Suprapubic skin (tissue), 4 donors: Measurements from ENCODE around the gene PINK1. TPM values are rescaled to one million over a fixed set of nuclear protein-coding genes. Genes with fewer than 3 reads are reported as not detected.

Experiments
- DNase-seq, 2 donors: peaks; one replicate each; pipeline ENCODE4 v3.0.0-alpha.2; 2019; ENCODE audit warnings: low spot score in 2 of 2
- H3K27ac ChIP-seq: fragments of 200-600 bp; sonication (generic); one replicate; pipeline ENCODE4 v1.5.1; 2019
- H3K27me3 ChIP-seq: fragments of 200-600 bp; sonication (generic); one replicate; pipeline ENCODE4 v1.5.1; 2019
- H3K36me3 ChIP-seq: fragments of 200-600 bp; sonication (generic); one replicate; pipeline ENCODE4 v1.5.1; 2019
- H3K4me1 ChIP-seq: fragments of 200-600 bp; sonication (generic); one replicate; pipeline ENCODE4 v1.5.1; 2019
- H3K4me3 ChIP-seq: fragments of 200-600 bp; sonication (generic); one replicate; pipeline ENCODE4 v1.5.1; 2019; ENCODE audit warnings: mild to moderate bottlenecking
- H3K9me3 ChIP-seq: fragments of 200-600 bp; sonication (generic); one replicate; pipeline ENCODE4 v1.5.1; 2019
- EP300 ChIP-seq: sonication (generic); formaldehyde crosslinking; IDR thresholded peaks from one replicate; pipeline ENCODE4 v1.6.1; 2017; ENCODE audit warnings: antibody characterized with exemption
- POLR2A ChIP-seq, 2 donors: fragments of 450-650 bp; IDR thresholded peaks; one replicate each; pipeline ENCODE4 v1.6.1; 2017; ENCODE audit warnings: antibody characterized with exemption in 2 of 2, mild to moderate bottlenecking in 2 of 2, moderate library complexity in 2 of 2
- POLR2AphosphoS5 ChIP-seq, 3 donors: sonication (generic); formaldehyde crosslinking; IDR thresholded peaks; one replicate each; pipeline ENCODE4 v1.6.1; 2017; ENCODE audit warnings: antibody characterized with exemption in 3 of 3
- WGBS: methylation state at CpG from one replicate; pipeline ENCODE4 v1.1.5; 2018; 5-methylcytosine and 5-hydroxymethylcytosine counted together
- total RNA-seq, 4 donors: library from RNA; depleted of rRNA; stranded (reverse); fragments of >200 nt; gene quantifications; one replicate each; pipeline ENCODE4 v1.1.0, GENCODE V29; 2016
- TF ChIP-seq, protein P1 (sequence below), 2 donors: fragments of 200-600 bp in 1 of 2; fragments of 450-650 bp in 1 of 2; sonication (generic) in 1 of 2; IDR thresholded peaks; one replicate each; pipeline ENCODE4 v1.5.1; 2016 to 2019; ENCODE audit warnings: antibody characterized with exemption in 2 of 2, mild to moderate bottlenecking in 1 of 2, moderate library complexity in 1 of 2

PINK1 gene
- total RNA-seq, 4 donors from 2014 or later: 91.9 to 116 (median 98.0) TPM

- TF ChIP-seq POLR2A (IDR thresholded peaks at IDR 0.05) (no peak), EP300 (no peak), POLR2AphosphoS5 (IDR thresholded peaks at IDR 0.05) (no peak)
- TF ChIP-seq, protein P1, sequence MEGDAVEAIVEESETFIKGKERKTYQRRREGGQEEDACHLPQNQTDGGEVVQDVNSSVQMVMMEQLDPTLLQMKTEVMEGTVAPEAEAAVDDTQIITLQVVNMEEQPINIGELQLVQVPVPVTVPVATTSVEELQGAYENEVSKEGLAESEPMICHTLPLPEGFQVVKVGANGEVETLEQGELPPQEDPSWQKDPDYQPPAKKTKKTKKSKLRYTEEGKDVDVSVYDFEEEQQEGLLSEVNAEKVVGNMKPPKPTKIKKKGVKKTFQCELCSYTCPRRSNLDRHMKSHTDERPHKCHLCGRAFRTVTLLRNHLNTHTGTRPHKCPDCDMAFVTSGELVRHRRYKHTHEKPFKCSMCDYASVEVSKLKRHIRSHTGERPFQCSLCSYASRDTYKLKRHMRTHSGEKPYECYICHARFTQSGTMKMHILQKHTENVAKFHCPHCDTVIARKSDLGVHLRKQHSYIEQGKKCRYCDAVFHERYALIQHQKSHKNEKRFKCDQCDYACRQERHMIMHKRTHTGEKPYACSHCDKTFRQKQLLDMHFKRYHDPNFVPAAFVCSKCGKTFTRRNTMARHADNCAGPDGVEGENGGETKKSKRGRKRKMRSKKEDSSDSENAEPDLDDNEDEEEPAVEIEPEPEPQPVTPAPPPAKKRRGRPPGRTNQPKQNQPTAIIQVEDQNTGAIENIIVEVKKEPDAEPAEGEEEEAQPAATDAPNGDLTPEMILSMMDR (IDR thresholded peaks at IDR 0.05): no peak
- peaks cover 87% of the 10 kb centered on the region for H3K36me3 ChIP-seq
These were observed 15.7 kb downstream of the PINK1 start for GRCh38 chr1:20648946-20649345.

DNA sequence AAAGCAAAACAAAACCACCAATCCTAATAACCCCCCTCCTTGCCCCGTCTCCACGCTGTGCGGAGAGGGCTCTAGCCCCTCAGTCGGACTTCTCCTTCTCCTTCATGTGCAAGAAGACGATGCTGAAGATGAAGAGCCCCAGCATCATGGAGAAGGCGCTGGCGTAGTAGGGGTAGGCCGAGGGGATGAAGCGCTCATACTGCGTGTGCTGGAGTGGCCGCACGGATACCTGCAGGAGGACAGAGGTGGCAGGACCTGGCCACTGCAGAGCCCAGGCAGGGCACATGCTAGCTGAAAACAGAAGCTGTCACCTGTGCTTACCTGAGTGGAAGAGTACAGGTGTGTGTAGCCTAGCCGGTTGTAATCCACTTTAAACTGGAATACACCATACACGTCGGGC, 19.0 kb downstream of the PINK1 start:
- WGBS: 97% methylated on average over 15 of the region's 15 CpGs
- no peak for DNase-seq

More at GRCh38 chr1:20648946-20649345, 15.7 kb downstream of the PINK1 start:
- no peak for DNase-seq
- Histone ChIP-seq H3K4me1 (no peaks in the 10 kb centered on the region), H3K27me3 (no peaks in the 10 kb centered on the region), H3K9me3 (no peaks in the 10 kb centered on the region), H3K4me3 (no peak overlapping the region), H3K27ac (no peak overlapping the region)
- WGBS: 87% methylated on average over 7 of the region's 15 CpGs

GRCh38 chr1:20654104-20654690, 20.9 kb downstream of the PINK1 start:
- H3K27ac ChIP-seq: no peak overlapping the region
- peaks cover 3% of the 10 kb centered on the region for H3K4me1 ChIP-seq
- H3K4me3 ChIP-seq: no peak overlapping the region
- peaks cover 90% of the 10 kb centered on the region for H3K36me3 ChIP-seq
- DNase-seq: no peak
- no peaks in the 10 kb centered on the region for H3K27me3 ChIP-seq
- 75% methylated on average over 20 of the region's 20 CpGs for WGBS
- H3K9me3 ChIP-seq: no peaks in the 10 kb centered on the region
- TF ChIP-seq POLR2A (IDR thresholded peaks at IDR 0.05) (no peak), EP300 (no peak), POLR2AphosphoS5 (IDR thresholded peaks at IDR 0.05) (no peak)
- TF ChIP-seq, protein P1 (IDR thresholded peaks at IDR 0.05): no peak

More for the DNA sequence above, 19.0 kb downstream of the PINK1 start:
- Histone ChIP-seq H3K4me3 (no peak overlapping the region), H3K4me1 (no peaks in the 10 kb centered on the region), H3K9me3 (no peaks in the 10 kb centered on the region), H3K27ac (no peak overlapping the region), H3K27me3 (no peaks in the 10 kb centered on the region), H3K36me3 (peaks cover 97% of the 10 kb centered on the region)
- TF ChIP-seq, protein P1 (IDR thresholded peaks at IDR 0.05): no peak
- TF ChIP-seq POLR2A (IDR thresholded peaks at IDR 0.05) (no peak), POLR2AphosphoS5 (IDR thresholded peaks at IDR 0.05) (no peak), EP300 (no peak)

DNA sequence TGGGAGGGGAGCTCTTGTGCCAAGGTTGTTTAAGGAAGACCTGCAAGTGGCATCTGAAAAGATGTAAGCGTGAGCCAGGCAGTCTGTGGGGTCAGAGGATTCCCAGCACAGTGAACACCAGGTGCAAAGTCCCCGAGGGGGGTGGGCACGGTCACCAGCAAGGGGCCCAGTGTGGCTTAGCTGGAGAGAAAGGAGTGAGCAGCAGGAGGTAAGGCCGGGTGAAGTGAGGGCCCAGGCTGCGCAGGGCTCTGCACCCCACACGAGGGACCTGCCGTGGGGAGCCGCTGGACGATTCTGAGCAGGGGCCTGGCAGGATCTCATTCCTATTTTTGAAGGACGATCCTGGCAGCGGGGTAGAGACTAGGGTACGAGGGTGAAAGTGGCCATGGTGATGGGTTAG, 23.8 kb downstream of the PINK1 start:
- no peak for DNase-seq
- no peak for TF ChIP-seq POLR2AphosphoS5 (IDR thresholded peaks at IDR 0.05)
- TF ChIP-seq POLR2A (IDR thresholded peaks at IDR 0.05): no peak
- TF ChIP-seq, protein P1 (IDR thresholded peaks at IDR 0.05): no peak
- no peak for TF ChIP-seq EP300
- peaks cover 62% of the 10 kb centered on the region for H3K36me3 ChIP-seq
- no peak overlapping the region for H3K4me3 ChIP-seq
- no peak overlapping the region for H3K27ac ChIP-seq
- H3K9me3 ChIP-seq: no peaks in the 10 kb centered on the region
- 87% methylated on average over 12 of the region's 12 CpGs for WGBS
- no peaks in the 10 kb centered on the region for H3K27me3 ChIP-seq
- peaks cover 22% of the 10 kb centered on the region for H3K4me1 ChIP-seq

DNA sequence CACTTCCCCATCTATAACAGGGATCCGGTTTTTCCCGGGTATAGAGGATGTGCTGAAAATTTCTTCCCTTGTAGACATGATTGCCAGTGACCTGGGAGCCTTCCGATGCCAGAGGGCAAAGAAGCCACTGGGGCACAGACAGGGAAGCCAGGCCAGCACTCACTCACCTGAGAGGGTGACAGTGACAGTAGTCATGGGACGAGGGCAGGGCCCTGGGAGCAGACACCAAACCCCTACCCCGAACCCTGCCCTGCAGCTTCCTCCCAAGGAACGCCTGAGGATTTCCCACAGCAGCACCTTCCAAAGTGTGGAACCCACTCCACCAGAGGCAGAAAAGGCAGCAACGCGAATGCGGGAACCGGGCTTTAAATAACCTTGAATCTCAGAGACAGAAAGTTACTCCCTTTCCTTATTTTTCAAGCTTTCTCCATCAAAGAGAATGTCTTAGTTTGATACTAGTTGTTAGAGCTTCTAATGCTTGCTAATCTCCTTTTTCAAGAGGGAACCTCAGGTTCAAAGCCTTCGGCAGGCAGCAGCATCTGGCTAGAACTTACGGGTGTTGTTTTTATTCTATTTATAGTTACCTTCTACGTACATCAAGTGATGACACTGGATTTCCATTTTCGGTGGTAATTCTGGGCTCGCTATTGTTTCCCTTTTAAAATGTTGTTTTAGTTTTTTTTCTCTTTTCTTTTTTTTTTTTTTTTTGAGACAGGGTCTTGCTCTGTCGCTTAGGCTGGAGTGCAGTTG, 25.1 kb downstream of the PINK1 start:
- H3K36me3 ChIP-seq: peaks cover 49% of the 10 kb centered on the region
- no peak overlapping the region for H3K4me3 ChIP-seq
- WGBS: 82% methylated on average over 16 of the region's 16 CpGs
- peaks cover 26% of the 10 kb centered on the region for H3K4me1 ChIP-seq
- no peaks in the 10 kb centered on the region for H3K27me3 ChIP-seq
- TF ChIP-seq, protein P1 (IDR thresholded peaks at IDR 0.05): no peak
- TF ChIP-seq POLR2A (IDR thresholded peaks at IDR 0.05) (no peak), POLR2AphosphoS5 (IDR thresholded peaks at IDR 0.05) (no peak), EP300 (no peak)
- no peak for DNase-seq
- H3K9me3 ChIP-seq: no peaks in the 10 kb centered on the region
- H3K27ac ChIP-seq: no peak overlapping the region
